Measurements from ENCODE around the gene GTPBP1. TPM values are rescaled to one million over a fixed set of nuclear protein-coding genes. Genes with fewer than 3 reads are reported as not detected.

The GTPBP1 gene
- total and polyA plus RNA-seq, 2 donors (not counting 3 experiments of a cell fraction or from before 2014, with no cell fraction given), result 29.8 to 50.3 TPM

GRCh38 chr22:38732251-38732815 is 26.6 kb downstream of the GTPBP1 start:
- Histone ChIP-seq H3K36me3 (ENCODE audit: control insufficient read depth in 2 of 2, extremely low read depth in 1 of 2, insufficient read depth in 2 of 2, low read length in 2 of 2) (peaks cover 13 to 55% of the 10 kb centered on the region in 2 experiments), H3K4me2 (ENCODE audit: insufficient read depth, low read length) (no peak overlapping the region), H4K20me1 (replicated peaks; ENCODE audit: control insufficient read depth, extremely low read depth, insufficient read depth, low read length) (no peaks in the 10 kb centered on the region), H3K9me1 (replicated peaks; ENCODE audit: control insufficient read depth, extremely low read depth, insufficient read depth, low read length) (no peaks in the 10 kb centered on the region), H3K9ac (replicated peaks; ENCODE audit: extremely low read depth, insufficient read depth, low read length) (no peak overlapping the region), H3K27ac (ENCODE audit: insufficient read depth, low read depth, low read length) (no peak overlapping the region), H2AFZ (ENCODE audit: low read depth, low read length) (no peak overlapping the region), H3K9me3 (replicated peaks; ENCODE audit: control insufficient read depth, insufficient read depth, low read length) (no peaks in the 10 kb centered on the region), H3K27me3 (ENCODE audit: control insufficient read depth in 2 of 2, insufficient read depth in 2 of 2, low read length in 2 of 2) (no peaks in the 10 kb centered on the region), H3K79me2 (ENCODE audit: control insufficient read depth, insufficient read depth, low read length) (no peaks in the 10 kb centered on the region), H3K4me1 (ENCODE audit: control insufficient read depth, extremely low read depth, insufficient read depth, low read length) (no peaks in the 10 kb centered on the region), H3K4me3 (replicated peaks in 1 of 3; ENCODE audit: insufficient read depth in 1 of 3, low read depth in 1 of 3, low read length in 3 of 3) (no peak overlapping the region)
- ChIA-PET POLR2A (no interaction called here), CTCF (interaction anchor here (1.0 to 3.9 kb wide), 7 partner anchors 11 to 137 kb away, joined by 3 to 11 read pairs (median 4); partner anchors contain the start of gene GTPBP1)
- no peak for TF ChIP-seq MAX (IDR thresholded peaks at IDR 0.05; ENCODE audit: insufficient read depth, insufficient read length)
- no peak for TF ChIP-seq EZH2 (IDR thresholded peaks at IDR 0.05; ENCODE audit: borderline replicate concordance, low read depth, low read length, severe bottlenecking)
- no peak for TF ChIP-seq FOS (IDR thresholded peaks at IDR 0.05; ENCODE audit: borderline replicate concordance, insufficient read depth, low read length)
- TF ChIP-seq MYC (IDR thresholded peaks at IDR 0.05; ENCODE audit: low read depth, low read length), result no peak
- TF ChIP-seq CTCF (IDR thresholded peaks at IDR 0.05; ENCODE audit: extremely low read depth in 1 of 2, insufficient read depth in 1 of 2, low read depth in 1 of 2, low read length in 2 of 2), result no peak
- no peak for TF ChIP-seq GATA2 (IDR thresholded peaks at IDR 0.05; ENCODE audit: insufficient read depth, insufficient read length, low read depth, low read length)
- no peak for TF ChIP-seq JUN (IDR thresholded peaks at IDR 0.05; ENCODE audit: borderline replicate concordance, insufficient read depth, insufficient read length, low read depth)
- intact Hi-C loops (cut with micrococcal nuclease) (no loop called here), dilution Hi-C loops (cut with MboI; ENCODE audit: extremely low pct_ligation_motif_present, low sequenced_read_pairs) (no loop called here)
- BruUV-seq (replicated peaks), result no TSS peak
- FAIRE-seq (no peak), DNase-seq (ENCODE audit: low read depth, low spot score) (no peak)
